Vagina (tissue), 2 donors: ENCODE results near the gene RFC4.

Experiments used
- CTCF ChIP-seq, 3 experiments: fragments of 450-650 bp in 2 of 3; fragments of 200-600 bp in 1 of 3; sonication (generic) in 1 of 3; IDR thresholded peaks; one replicate each; pipeline ENCODE4 v1.5.1; 2017 to 2019; ENCODE audit warnings: antibody characterized with exemption in 3 of 3, mild to moderate bottlenecking in 2 of 3, moderate library complexity in 2 of 3
- POLR2A ChIP-seq, 2 donors: fragments of 450-650 bp; IDR thresholded peaks; one replicate each; pipeline ENCODE4 v1.6.1; 2017; ENCODE audit warnings: antibody characterized with exemption in 2 of 2, mild to moderate bottlenecking in 2 of 2, moderate library complexity in 2 of 2
- POLR2AphosphoS5 ChIP-seq, 2 donors: sonication (generic); formaldehyde crosslinking; IDR thresholded peaks; one replicate each; pipeline ENCODE4 v1.9.0; 2017; ENCODE audit warnings: antibody characterized with exemption in 2 of 2, mild to moderate bottlenecking in 2 of 2, low read depth in 1 of 2; ENCODE audit not compliant: insufficient read depth in 1 of 2

GRCh38 chr3:186760141-186760833 is 46.0 kb downstream of the RFC4 start:
- TF ChIP-seq CTCF (IDR thresholded peaks at IDR 0.05) (no peak), POLR2AphosphoS5 (IDR thresholded peaks at IDR 0.05; ENCODE audit: insufficient read depth in 1 of 2, low read depth in 1 of 2) (peak in 1 of 2 donors; percentile 64), POLR2A (IDR thresholded peaks at IDR 0.05) (no peak)
